ENCODE data around the gene UGT1A5.

Gene UGT1A5

GRCh38 chr2:233818639-233819621, 106.2 kb downstream of the UGT1A5 start:
- no peak overlapping the region for H3K27ac ChIP-seq (ENCODE audit: low read depth, low read length)
- H2AFZ ChIP-seq (ENCODE audit: low read length, unreplicated experiment): no peak overlapping the region
- no peaks in the 10 kb centered on the region for H3K79me2 ChIP-seq (ENCODE audit: control insufficient read depth, insufficient read depth, low read length, unreplicated experiment)

GRCh38 chr2:233819884-233820773, 107.4 kb downstream of the UGT1A5 start:
- Histone ChIP-seq H3K4me3 (ENCODE audit: low read depth, low read length) (no peak overlapping the region), H3K79me2 (ENCODE audit: control insufficient read depth, insufficient read depth, low read length, unreplicated experiment) (no peaks in the 10 kb centered on the region), H3K27ac (ENCODE audit: low read depth, low read length) (no peak overlapping the region), H3K27me3 (ENCODE audit: insufficient read depth, low read length) (no peaks in the 10 kb centered on the region; the same call in 1 of the 2 replicates), H2AFZ (ENCODE audit: low read length, unreplicated experiment) (no peak overlapping the region), H3K4me1 (ENCODE audit: control insufficient read depth, insufficient read depth, low read length, unreplicated experiment) (peaks cover 4% of the 10 kb centered on the region), H3K36me3 (ENCODE audit: insufficient read depth, low read length) (no peaks in the 10 kb centered on the region)

More at GRCh38 chr2:233818639-233819621, 106.2 kb downstream of the UGT1A5 start:
- H3K4me3 ChIP-seq (ENCODE audit: low read depth, low read length): no peak overlapping the region
- no peaks in the 10 kb centered on the region; the same call in 1 of the 2 replicates for H3K27me3 ChIP-seq (ENCODE audit: insufficient read depth, low read length)
- H3K36me3 ChIP-seq (ENCODE audit: insufficient read depth, low read length): no peaks in the 10 kb centered on the region
- peaks cover 4% of the 10 kb centered on the region for H3K4me1 ChIP-seq (ENCODE audit: control insufficient read depth, insufficient read depth, low read length, unreplicated experiment)

- H3K4me1 ChIP-seq (ENCODE audit: control insufficient read depth, insufficient read depth, low read length, unreplicated experiment): peaks cover 4% of the 10 kb centered on the region
- no peaks in the 10 kb centered on the region; the same call in 1 of the 2 replicates for H3K27me3 ChIP-seq (ENCODE audit: insufficient read depth, low read length)
- no peaks in the 10 kb centered on the region for H3K79me2 ChIP-seq (ENCODE audit: control insufficient read depth, insufficient read depth, low read length, unreplicated experiment)
- H2AFZ ChIP-seq (ENCODE audit: low read length, unreplicated experiment): no peak overlapping the region
- no peak overlapping the region for H3K27ac ChIP-seq (ENCODE audit: low read depth, low read length)
- no peak overlapping the region for H3K4me3 ChIP-seq (ENCODE audit: low read depth, low read length)
- H3K36me3 ChIP-seq (ENCODE audit: insufficient read depth, low read length): no peaks in the 10 kb centered on the region
Measured at GRCh38 chr2:233820774-233821105, 108.0 kb downstream of the UGT1A5 start.

- Histone ChIP-seq H3K4me1 (ENCODE audit: control insufficient read depth, insufficient read depth, low read length, unreplicated experiment) (peaks cover 4% of the 10 kb centered on the region), H3K4me3 (ENCODE audit: low read depth, low read length) (no peak overlapping the region), H3K27me3 (ENCODE audit: insufficient read depth, low read length) (no peaks in the 10 kb centered on the region; the same call in 1 of the 2 replicates), H2AFZ (ENCODE audit: low read length, unreplicated experiment) (no peak overlapping the region), H3K79me2 (ENCODE audit: control insufficient read depth, insufficient read depth, low read length, unreplicated experiment) (no peaks in the 10 kb centered on the region), H3K36me3 (ENCODE audit: insufficient read depth, low read length) (no peaks in the 10 kb centered on the region), H3K27ac (ENCODE audit: low read depth, low read length) (no peak overlapping the region)
Measured at GRCh38 chr2:233821196-233821595, 108.5 kb downstream of the UGT1A5 start.

GRCh38 chr2:233821709-233822100, 109.0 kb downstream of the UGT1A5 start:
- Histone ChIP-seq H3K36me3 (ENCODE audit: insufficient read depth, low read length) (no peaks in the 10 kb centered on the region), H3K79me2 (ENCODE audit: control insufficient read depth, insufficient read depth, low read length, unreplicated experiment) (no peaks in the 10 kb centered on the region), H3K27ac (ENCODE audit: low read depth, low read length) (no peak overlapping the region), H2AFZ (ENCODE audit: low read length, unreplicated experiment) (no peak overlapping the region), H3K4me3 (ENCODE audit: low read depth, low read length) (no peak overlapping the region), H3K27me3 (ENCODE audit: insufficient read depth, low read length) (no peaks in the 10 kb centered on the region; the same call in 1 of the 2 replicates), H3K4me1 (ENCODE audit: control insufficient read depth, insufficient read depth, low read length, unreplicated experiment) (peaks cover 4% of the 10 kb centered on the region)

GRCh38 chr2:233822101-233822771, 109.5 kb downstream of the UGT1A5 start:
- H3K79me2 ChIP-seq (ENCODE audit: control insufficient read depth, insufficient read depth, low read length, unreplicated experiment): no peaks in the 10 kb centered on the region
- H3K27ac ChIP-seq (ENCODE audit: low read depth, low read length): no peak overlapping the region
- H2AFZ ChIP-seq (ENCODE audit: low read length, unreplicated experiment): no peak overlapping the region
- no peaks in the 10 kb centered on the region; the same call in 1 of the 2 replicates for H3K27me3 ChIP-seq (ENCODE audit: insufficient read depth, low read length)
- no peaks in the 10 kb centered on the region for H3K36me3 ChIP-seq (ENCODE audit: insufficient read depth, low read length)
- no peak overlapping the region for H3K4me3 ChIP-seq (ENCODE audit: low read depth, low read length)
- H3K4me1 ChIP-seq (ENCODE audit: control insufficient read depth, insufficient read depth, low read length, unreplicated experiment): peaks cover 1% of the 10 kb centered on the region
